Measurements from ENCODE around the gene TBC1D23.
"Not testable (repeated sequence)": the region's sequence is repeated elsewhere in the genome, so short reads cannot be mapped to it uniquely, and the experiment has no call there.

TBC1D23 gene

GRCh38 chr3:100260685-100261484 is at the start of gene TBC1D23:
TBC1D23 (plus strand) TSS chr3:100260992; CDS start chr3:100261019, 27 bp downstream.
- peak; percentile 97 for DNase-seq

DNA sequence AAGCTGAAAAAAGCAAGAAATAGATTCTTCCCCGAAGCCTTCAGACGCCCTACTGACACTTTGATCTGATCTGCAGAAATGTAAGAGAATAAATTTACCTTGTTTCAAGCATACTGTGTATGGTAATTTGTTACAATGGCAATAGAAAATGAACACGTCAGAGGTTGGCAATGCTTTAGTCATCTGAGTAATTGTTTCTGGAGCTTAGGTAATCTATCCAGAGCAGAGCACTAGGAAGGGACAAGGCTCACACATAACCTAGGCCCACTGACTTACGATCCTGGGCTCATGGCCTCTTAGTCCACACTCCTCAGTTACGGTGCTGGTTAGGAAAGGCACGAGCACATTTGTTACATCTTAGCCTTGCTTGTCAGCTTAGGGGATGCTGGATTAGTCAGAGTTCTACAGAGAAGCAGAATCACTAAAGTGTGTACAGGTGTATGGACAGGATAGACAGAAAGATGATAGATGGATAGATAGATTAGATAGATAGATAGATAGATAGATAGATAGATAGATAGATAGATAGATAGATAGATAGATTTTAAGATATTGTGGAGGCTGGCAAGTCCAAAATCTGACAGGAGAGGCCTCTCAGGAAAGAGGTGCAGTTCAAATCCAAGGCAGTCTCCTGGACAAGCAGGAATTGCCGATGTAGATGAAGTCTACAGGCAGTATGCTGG is 46.8 kb upstream of the TBC1D23 start:
- DNase-seq, result no peak

DNA sequence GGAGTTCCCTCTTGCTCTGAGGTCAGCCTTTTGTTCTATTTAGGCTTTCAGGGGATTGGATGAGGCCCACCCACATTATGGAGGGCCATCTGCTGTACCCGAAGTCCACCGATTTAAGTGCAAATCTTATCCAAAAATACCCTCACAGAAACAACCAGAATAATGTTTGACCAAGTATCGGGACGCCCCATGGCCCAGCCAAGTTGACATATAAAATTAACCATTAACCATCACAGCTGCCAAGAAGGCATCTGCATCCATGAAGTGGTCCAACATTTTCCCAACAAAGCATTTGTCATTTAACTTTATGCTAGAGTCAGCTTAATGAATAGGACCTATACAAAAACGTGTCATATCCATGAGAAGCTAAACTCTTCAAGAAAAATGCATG is 46.2 kb upstream of the TBC1D23 start:
- no peak for DNase-seq

- DNase-seq, result no peak
These were observed 44.1 kb upstream of the TBC1D23 start for GRCh38 chr3:100216713-100217112.

DNA sequence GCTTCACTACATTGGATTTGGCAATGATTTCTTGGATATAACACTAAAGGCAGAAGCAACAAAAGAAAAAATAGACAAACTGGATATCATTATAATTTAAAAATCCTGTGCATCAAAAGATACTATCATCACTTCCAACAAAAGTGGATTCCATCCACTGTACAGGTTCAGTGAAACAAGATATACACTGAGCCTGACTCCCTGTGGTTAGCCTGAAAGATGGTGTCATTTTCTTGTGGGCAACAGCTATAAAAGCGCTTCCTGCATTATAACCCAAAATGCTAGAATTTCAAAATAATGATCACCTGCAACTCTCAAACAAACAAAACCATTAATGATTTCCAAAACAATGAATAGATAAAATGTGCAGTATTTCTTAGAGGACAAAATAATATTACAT is 39.6 kb upstream of the TBC1D23 start:
- DNase-seq, result no peak

DNA sequence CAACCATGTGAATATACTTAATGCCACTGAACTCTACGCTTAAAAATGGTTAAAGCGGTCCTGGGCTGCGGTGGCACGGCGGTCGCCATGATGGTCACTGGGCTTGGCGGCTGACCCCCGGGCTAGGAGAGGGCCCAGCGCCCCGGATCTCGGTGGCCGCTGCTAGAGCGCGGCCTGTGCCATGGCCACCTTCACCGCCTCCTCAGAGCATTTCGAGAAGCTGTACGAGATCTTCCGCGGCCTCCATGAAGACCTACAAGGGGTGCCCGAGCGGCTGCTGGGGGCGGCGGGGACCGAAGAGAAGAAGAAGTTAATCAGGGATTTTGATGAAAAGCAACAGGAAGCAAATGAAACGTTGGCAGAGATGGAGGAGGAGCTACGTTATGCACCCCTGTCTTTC is 35.6 kb upstream of the TBC1D23 start:
- DNase-seq, result no peak

GRCh38 chr3:100225883-100226282 is 34.9 kb upstream of the TBC1D23 start:
- no peak for DNase-seq

DNA sequence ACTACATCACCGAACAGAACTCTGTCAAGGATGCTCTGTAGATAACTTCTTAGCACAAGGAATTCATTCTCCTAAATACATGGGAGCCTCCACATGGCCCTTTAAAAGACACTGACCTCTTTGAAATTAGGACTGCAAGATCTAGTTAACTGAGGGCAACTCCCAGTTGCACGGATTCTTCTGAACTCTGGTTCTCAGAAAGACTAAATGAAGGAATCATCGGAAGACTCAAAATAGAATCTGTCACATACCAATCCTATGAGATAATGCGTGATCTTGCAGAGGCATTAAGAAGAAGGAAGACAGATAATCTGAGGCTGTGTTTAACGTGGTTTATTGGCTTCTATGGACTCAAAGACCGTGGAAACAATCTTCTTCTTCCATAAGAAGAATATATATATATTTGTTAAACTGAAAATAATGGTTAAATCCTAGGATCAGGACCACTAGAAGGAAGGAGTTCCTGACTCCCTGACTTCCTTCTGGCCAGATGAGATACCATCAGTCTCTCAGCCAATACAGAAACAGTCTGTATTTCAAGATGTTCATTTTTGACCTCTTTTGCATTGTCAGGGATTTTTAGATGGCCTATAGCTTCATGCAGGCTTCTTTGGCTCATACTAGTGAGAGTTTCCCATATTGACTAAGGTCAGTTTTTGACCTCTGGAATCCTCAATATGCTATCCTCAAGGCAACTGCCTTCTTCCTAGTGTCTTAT is 33.9 kb upstream of the TBC1D23 start:
- DNase-seq, result no peak

- DNase-seq, result no peak
These were observed 33.3 kb upstream of the TBC1D23 start for GRCh38 chr3:100227511-100227921.

DNA sequence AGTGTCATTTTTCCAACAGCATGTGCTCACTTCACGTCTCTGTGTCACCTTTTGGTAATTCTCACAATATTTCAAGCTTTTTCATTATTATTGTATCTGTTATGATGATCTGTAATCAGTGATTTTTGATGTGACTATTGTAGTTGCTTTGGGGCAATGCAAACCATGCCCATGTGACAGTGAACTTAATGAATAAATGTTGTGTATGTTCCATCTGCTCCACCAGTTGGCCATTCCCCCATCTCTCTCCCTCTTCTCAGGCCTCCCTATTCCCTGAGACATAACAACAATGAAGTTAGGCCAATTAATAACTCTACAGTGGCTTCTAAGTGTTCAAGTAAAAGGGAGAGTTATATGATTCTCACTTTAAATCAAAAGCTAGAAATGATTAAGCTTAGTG is 32.5 kb upstream of the TBC1D23 start:
- DNase-seq, result no peak

DNA sequence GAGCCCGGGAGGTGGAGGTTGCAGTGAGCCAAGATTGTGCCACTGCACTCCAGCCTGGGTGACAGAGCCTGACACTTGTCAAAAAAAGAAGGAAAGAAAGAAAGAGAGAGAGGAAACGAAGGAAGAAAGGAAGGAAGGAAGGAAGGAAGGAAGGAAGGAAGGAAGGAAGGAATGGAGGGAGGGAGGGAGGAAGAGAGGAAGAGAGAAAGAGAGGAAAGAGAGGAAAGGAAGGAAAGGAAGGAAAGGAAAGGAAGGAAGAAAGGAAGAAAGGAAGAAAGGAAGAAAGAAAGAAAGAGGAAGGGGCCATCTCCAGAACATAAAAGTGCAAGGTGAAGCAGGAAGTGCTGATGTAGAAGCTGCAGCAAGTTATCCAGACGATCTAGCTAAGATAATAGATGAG is 31.6 kb upstream of the TBC1D23 start:
- not testable (repeated sequence) for DNase-seq

DNA sequence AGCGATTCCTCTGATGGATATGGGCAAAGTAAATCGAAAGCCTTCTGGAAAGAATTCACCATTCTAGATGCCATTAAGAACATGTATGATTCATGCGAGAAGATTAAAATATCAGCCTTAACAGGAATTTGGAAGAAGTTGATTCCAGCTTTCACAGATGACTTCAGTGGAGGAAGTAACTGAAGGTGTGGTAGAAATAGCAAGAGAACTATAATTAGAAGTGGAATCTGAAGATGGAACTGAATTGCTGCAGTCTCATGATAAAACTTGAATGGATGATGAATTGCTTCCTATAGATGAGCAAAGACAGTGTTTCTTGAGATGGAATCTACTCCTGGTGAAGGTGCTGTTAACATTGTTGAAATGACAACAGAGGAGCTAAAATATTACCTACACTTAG is 30.1 kb upstream of the TBC1D23 start:
- no peak for DNase-seq

- no peak for DNase-seq
These were observed 29.1 kb upstream of the TBC1D23 start for GRCh38 chr3:100231668-100232067.

DNA sequence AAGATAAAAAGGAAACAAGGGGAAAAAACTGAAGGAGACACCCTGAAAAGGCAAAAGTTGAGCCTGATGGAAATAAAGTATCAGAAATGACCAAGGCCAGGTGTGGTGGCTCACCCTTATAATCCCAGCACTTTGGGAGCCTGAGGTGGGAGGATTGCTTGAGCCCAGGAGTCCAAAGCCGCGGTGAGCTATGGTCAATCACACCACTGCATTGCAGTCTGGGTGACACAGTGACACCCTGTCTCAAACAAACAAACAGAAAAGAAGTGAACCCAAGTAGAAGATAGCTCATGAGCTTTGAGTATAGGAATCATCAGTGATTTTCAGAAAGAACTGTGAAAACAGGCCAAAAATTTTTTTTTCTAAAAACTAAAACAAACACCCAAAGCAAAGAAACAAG is 26.4 kb upstream of the TBC1D23 start:
- DNase-seq, result no peak

- DNase-seq, result no peak
These were observed 22.2 kb upstream of the TBC1D23 start for GRCh38 chr3:100238599-100238998.

GRCh38 chr3:100242471-100242870 is 18.3 kb upstream of the TBC1D23 start:
- DNase-seq, result not testable (repeated sequence)

- DNase-seq, result no peak
These were observed 16.5 kb upstream of the TBC1D23 start for GRCh38 chr3:100244264-100244663.

- DNase-seq, result no peak
These were observed 15.7 kb upstream of the TBC1D23 start for GRCh38 chr3:100245136-100245535.

- no peak for DNase-seq
These were observed 14.9 kb upstream of the TBC1D23 start for GRCh38 chr3:100245927-100246326.

- no peak for DNase-seq
These were observed 13.8 kb upstream of the TBC1D23 start for GRCh38 chr3:100246999-100247398.

DNA sequence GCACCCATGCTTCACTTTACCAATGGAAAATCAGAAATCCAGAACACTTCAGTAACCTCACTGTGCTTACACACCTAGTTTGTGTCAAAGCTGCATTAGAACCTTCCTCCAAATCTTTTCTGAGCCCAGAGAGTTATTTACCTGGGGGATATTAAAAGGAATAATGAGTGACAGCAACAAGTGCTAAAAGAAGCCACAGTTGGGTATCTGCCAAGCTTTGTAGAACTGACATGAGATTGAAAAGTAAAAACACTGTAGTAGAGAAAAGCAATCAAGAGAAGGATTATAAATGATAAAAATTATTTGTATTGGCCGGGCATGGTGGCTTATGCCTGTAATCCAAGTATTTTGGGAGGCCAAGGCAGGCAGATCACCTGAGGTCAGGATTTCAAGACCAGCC is 8.8 kb upstream of the TBC1D23 start:
- no peak for DNase-seq

DNA sequence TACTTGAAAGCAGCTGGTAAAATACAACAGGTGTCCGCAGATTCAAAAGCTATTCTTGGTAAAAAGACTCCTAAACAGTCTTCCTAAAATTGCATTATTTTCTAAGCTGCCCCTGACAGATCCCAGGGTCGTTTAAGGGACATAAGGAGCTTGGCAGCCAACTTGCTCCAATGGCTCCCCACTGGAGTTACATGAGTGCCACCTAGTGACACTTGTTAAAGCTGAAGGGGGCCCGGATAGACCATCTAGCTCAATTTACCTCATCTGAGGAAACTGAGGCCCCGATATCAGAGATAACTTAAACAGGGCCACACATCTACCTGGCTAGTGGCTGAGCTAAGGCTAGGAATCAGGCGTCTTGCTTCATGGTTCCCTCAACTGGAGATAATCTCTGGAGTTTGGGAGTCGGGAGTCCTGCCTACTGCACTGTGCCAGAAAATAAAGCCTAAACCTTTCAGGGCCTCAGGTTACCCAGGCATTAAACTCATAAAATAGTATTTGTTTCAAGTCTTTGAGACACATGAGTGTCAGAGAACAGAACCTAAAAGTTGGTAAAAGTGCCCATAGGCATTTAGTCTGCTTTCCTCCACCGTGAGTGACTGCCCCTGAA is 6.5 kb upstream of the TBC1D23 start:
- DNase-seq, result peak; percentile 60

GRCh38 chr3:100256731-100257151 is 4.1 kb upstream of the TBC1D23 start:
- DNase-seq, result no peak

Measured in NCI-H526 treated with DMSO at 0.1 percent for 48 hours (cell line).